HEK293 (cell line): ENCODE measurements around the gene CYRIA.

Experiments used
- CTCF ChIA-PET: fragments of 350-600 bp; formaldehyde crosslinking; extraction: SDS; loops from one replicate; lab custom pipeline; 2021; ENCODE audit warnings: antibody characterized with exemption; lab: Yijun Ruan, JAX
- POLR2A ChIA-PET: fragments of 300-600 bp; formaldehyde crosslinking; extraction: SDS; loops from one replicate; lab custom pipeline; 2020; ENCODE audit warnings: antibody characterized with exemption, inconsistent platforms; lab: Yijun Ruan, JAX
- H3K27ac ChIP-seq: fragments of 200-500 bp; sonication (Bioruptor generic); 2 replicates; pipeline ENCODE4 v1.5.1; 2014; ENCODE audit warnings: low read depth, low read length, control low read depth, inconsistent platforms; ENCODE audit errors: extremely low read depth
- H3K36me3 ChIP-seq, 2 experiments: fragments of 200-500 bp in 1 of 2; sonication (Bioruptor generic) in 1 of 2; 1 replicate in 1 of 2; 2 replicates in 1 of 2; pipeline ENCODE4 v1.5.1; 2014 to 2017; ENCODE audit warnings: inconsistent platforms in 2 of 2, low read length in 2 of 2; ENCODE audit not compliant: control insufficient read depth in 2 of 2, insufficient read depth in 1 of 2
- H3K4me1 ChIP-seq: fragments of 200-500 bp; sonication (Bioruptor generic); 2 replicates; pipeline ENCODE4 v1.5.1; 2014; ENCODE audit warnings: mild to moderate bottlenecking, low read length, inconsistent platforms; ENCODE audit not compliant: control insufficient read depth, insufficient read depth
- H3K4me3 ChIP-seq: 2 replicates; pipeline ENCODE4 v1.5.1; 2011; ENCODE audit warnings: low read depth, mild to moderate bottlenecking, control low read depth, low read length, moderate library complexity
- H3K9me3 ChIP-seq: fragments of 200-500 bp; sonication (Bioruptor generic); 2 replicates; pipeline ENCODE4 v1.5.1; 2014; ENCODE audit warnings: low read depth, low read length, inconsistent platforms; ENCODE audit not compliant: control insufficient read depth, insufficient read depth
- KLF17 ChIP-seq: fragments of 450-650 bp; formaldehyde crosslinking; IDR thresholded peaks from 2 replicates; pipeline ENCODE4 v1.5.1; 2016; ENCODE audit warnings: missing biosample characterization, missing genetic modification characterization
- SCRT2 ChIP-seq: fragments of 450-650 bp; formaldehyde crosslinking; IDR thresholded peaks from 2 replicates; pipeline ENCODE4 v1.5.1; 2016; ENCODE audit warnings: missing biosample characterization, missing genetic modification characterization
- SP2 ChIP-seq: fragments of 450-650 bp; formaldehyde crosslinking; IDR thresholded peaks from 2 replicates; pipeline ENCODE4 v1.5.1; 2016; ENCODE audit warnings: missing biosample characterization, missing genetic modification characterization
- ZBTB11 ChIP-seq: fragments of 450-650 bp; formaldehyde crosslinking; conservative IDR thresholded peaks from 2 replicates; pipeline ENCODE4 v1.5.1; 2016; ENCODE audit warnings: low read depth, missing biosample characterization, missing genetic modification characterization
- ZNF133 ChIP-seq: fragments of 450-650 bp; formaldehyde crosslinking; IDR thresholded peaks from 2 replicates; pipeline ENCODE4 v1.5.1; 2016; ENCODE audit warnings: missing biosample characterization, missing genetic modification characterization
- ZNF18 ChIP-seq: fragments of 450-650 bp; formaldehyde crosslinking; IDR thresholded peaks from 2 replicates; pipeline ENCODE4 v1.5.1; 2016; ENCODE audit warnings: missing biosample characterization, missing genetic modification characterization
- ZNF362 ChIP-seq: fragments of 450-650 bp; formaldehyde crosslinking; IDR thresholded peaks from 2 replicates; pipeline ENCODE4 v1.5.1; 2016; ENCODE audit warnings: missing biosample characterization, missing genetic modification characterization
- ZNF449 ChIP-seq: fragments of 450-650 bp; formaldehyde crosslinking; IDR thresholded peaks from 2 replicates; pipeline ENCODE4 v1.5.1; 2017; ENCODE audit warnings: missing biosample characterization, mild to moderate bottlenecking, missing genetic modification characterization, moderate library complexity
- ZNF513 ChIP-seq: fragments of 450-650 bp; IDR thresholded peaks from 2 replicates; pipeline ENCODE4 v1.5.1; 2018; ENCODE audit warnings: missing biosample characterization, missing genetic modification characterization
- ZNF621 ChIP-seq: fragments of 450-650 bp; formaldehyde crosslinking; IDR thresholded peaks from 2 replicates; pipeline ENCODE4 v1.5.1; 2017; ENCODE audit warnings: missing biosample characterization, missing genetic modification characterization
- ZNF623 ChIP-seq: fragments of 450-650 bp; formaldehyde crosslinking; IDR thresholded peaks from 2 replicates; pipeline ENCODE4 v1.5.1; 2016; ENCODE audit warnings: missing biosample characterization, missing genetic modification characterization
- ZNF664 ChIP-seq: fragments of 450-650 bp; formaldehyde crosslinking; IDR thresholded peaks from 2 replicates; pipeline ENCODE4 v1.5.1; 2016; ENCODE audit warnings: missing biosample characterization, missing genetic modification characterization
- ZNF692 ChIP-seq: fragments of 450-650 bp; formaldehyde crosslinking; IDR thresholded peaks from 2 replicates; pipeline ENCODE4 v1.5.1; 2016; ENCODE audit warnings: missing biosample characterization, missing genetic modification characterization
- ZNF776 ChIP-seq: fragments of 450-650 bp; formaldehyde crosslinking; IDR thresholded peaks from 2 replicates; pipeline ENCODE4 v1.5.0; 2017; ENCODE audit warnings: missing biosample characterization, missing genetic modification characterization, borderline replicate concordance
- ZSCAN5A ChIP-seq: fragments of 450-650 bp; formaldehyde crosslinking; IDR thresholded peaks from 2 replicates; pipeline ENCODE4 v1.5.1; 2016; ENCODE audit warnings: missing biosample characterization, missing genetic modification characterization

The CYRIA gene

GRCh38 chr2:16666449-16666801 is 791 bp upstream of the CYRIA start:
- CTCF ChIA-PET: no interaction called here
- Histone ChIP-seq H3K4me3 (no peak overlapping the region), H3K27ac (no peak overlapping the region), H3K4me1 (no peaks in the 10 kb centered on the region), H3K9me3 (no peaks in the 10 kb centered on the region)
- TF ChIP-seq ZNF18 (tag by site-specific recombination) (no peak), SCRT2 (peak; percentile 44; the same call in 1 of the 2 replicates)
- TF ChIP-seq, all 188 proteins: peak for 1
- POLR2A ChIA-PET: no interaction called here
- no peaks in the 10 kb centered on the region for H3K36me3 ChIP-seq

GRCh38 chr2:16664809-16665747 is 556 bp downstream of the CYRIA start:
- Histone ChIP-seq H3K27ac (no peak overlapping the region), H3K4me3 (peak overlapping the region; percentile 46), H3K9me3 (no peaks in the 10 kb centered on the region), H3K36me3 (no peaks in the 10 kb centered on the region), H3K4me1 (no peaks in the 10 kb centered on the region)
- ChIA-PET POLR2A (no interaction called here), CTCF (interaction anchor here (1.0 kb wide), 1 partner anchor 92 kb away, joined by 3 read pairs; no protein-coding TSS in a partner anchor)
- no peak for TF ChIP-seq KLF17 (tag by site-specific recombination)
- no peak for TF ChIP-seq SP2 (tag by site-specific recombination)
- TF ChIP-seq ZNF692 (tag by site-specific recombination): no peak
- TF ChIP-seq ZBTB11: no peak
- TF ChIP-seq ZNF133 (tag by site-specific recombination): no peak
- no peak for TF ChIP-seq ZNF513 (tag by site-specific recombination)
- TF ChIP-seq ZNF362 (tag by site-specific recombination): no peak
- TF ChIP-seq ZNF623 (tag by site-specific recombination): no peak
- no peak for TF ChIP-seq ZNF776 (tag by site-specific recombination)
- TF ChIP-seq ZNF664 (tag by site-specific recombination): no peak
- no peak for TF ChIP-seq ZNF449 (tag by site-specific recombination)
- TF ChIP-seq ZNF621: no peak
- TF ChIP-seq ZSCAN5A (tag by site-specific recombination): no peak
